Stimulated activated CD4-positive, alpha-beta T cell treated with anti-CD3 and anti-CD28 coated beads, Interleukin-12 subunit alpha, Interleukin-12 subunit beta, amount 100 ng/mL, for 24 hours (primary cell): ENCODE data around the gene GLE1.
A peak's percentile ranks its signal among the peaks of the same experiment; 100 is the strongest.

ENCODE experiments used
- DNase-seq, 2 experiments: peaks; one replicate each; pipeline ENCODE4 v3.0.0-alpha.2; 2020; ENCODE audit warnings: low read depth in 2 of 2

GLE1 gene

DNA sequence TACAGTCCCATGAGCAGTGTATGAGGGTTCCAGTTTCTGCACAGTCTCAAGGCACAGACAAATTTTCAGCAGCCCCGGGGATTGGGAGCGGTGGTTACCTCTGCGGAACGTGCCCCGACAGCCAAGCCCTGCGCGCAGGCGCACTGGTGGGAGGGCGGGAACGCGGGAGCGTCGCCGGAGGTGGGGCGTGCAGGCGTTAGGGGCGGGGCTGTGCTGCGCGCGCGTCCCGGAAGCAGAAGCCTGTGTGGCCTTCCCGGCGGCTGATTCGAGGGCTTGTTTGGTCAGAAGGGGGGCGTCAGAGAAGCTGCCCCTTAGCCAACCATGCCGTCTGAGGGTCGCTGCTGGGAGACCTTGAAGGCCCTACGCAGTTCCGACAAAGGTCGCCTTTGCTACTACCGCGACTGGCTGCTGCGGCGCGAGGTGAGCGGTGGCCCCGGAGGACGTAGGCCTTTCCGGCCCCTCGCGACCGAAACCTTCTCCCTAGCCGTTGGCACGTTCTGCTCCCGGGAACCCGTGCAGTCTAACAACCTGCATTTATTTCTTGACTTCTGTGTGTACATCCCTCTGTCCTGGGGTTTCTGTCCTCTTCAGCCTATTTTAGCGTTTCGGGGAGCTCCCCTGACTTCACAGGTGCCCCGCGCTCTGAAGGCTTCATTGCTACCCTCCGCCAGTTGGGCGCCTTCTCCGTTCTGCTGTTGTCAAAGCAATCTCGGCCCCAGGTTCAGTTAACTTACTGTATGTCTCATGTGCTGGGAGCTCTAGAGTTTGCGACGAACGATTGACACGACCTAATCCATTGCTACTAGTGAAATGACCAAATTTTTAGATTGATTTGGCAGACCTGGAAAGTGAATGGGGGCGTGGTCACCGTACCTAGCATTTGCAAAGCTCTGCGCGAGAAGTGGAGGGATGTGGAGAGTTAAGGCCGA lies at the start of gene GLE1:
GLE1 (plus strand) TSS at position 235 of the 929 bp plus-strand sequence; CDS start at position 322, 87 bp downstream.
- peak; percentile 90 to 96 for DNase-seq

- no peak for DNase-seq
These were observed 49.5 kb upstream of the GLE1 start for GRCh38 chr9:128454991-128455390.

DNA sequence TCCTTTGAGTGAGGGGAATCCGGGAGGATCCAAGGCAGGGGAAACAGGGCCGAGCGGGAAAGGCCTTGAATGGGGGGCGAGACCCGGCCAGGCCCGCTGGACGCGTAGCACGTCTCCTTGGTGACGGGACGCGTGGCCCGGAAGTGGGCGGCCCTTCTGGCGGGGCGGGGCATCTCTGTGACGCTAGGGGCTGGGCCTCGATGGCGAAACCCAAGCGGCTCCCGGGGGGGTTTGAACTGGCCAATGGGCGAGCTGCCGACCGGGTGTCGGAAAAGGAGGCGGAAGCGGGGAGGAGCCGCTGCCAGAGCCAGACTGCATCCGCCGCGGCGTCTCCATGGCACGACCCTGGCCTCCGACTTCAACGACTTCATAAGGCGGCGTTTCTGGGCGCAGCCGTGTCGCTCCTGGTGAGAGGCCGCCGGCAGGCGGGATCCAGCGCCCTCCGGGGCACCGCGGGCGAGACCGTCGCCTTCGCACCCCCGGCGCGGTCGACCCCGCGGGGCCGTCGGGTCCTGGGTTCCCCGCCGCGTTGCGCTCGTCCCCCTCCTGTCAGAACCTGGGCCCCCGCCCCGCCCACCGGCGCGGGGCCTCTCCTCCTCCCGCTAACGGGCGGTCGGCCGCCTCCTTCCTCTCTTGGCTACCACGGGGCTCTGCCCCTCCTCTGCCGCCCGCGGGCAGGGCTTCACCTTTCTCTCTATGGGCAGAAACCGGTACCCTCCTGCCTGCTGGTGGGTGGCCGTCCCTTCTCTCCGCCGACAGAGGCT lies 48.5 kb upstream of the GLE1 start, which contains the start of gene ODF2:
ODF2 (plus strand) TSS at position 158 of the 764 bp plus-strand sequence; CDS start at position 244, 86 bp downstream.
- peak; percentile 96 to 98 for DNase-seq

- peak; percentile 29 to 72 for DNase-seq
These were observed 47.9 kb upstream of the GLE1 start for GRCh38 chr9:128456613-128457061.

DNA sequence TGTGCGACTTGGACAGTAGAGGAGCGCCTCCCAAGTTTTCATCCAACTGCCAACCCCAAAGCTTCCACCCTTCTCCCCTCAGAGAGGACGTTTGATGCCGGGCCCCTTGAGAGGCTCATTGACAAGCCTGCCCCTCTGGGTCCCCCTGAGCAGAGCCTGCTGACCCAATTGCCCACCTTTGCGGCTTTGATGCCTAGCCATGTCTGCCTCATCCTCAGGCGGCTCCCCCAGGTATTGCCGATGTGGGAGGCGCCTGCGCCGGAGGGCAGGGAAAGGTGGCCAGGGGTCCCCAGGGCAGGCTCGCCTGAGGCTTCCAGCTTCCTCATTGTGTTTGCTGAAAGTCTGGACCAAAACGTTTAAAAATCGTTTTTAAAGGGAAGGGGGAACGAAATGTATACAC lies 47.3 kb upstream of the GLE1 start:
- no peak for DNase-seq

DNA sequence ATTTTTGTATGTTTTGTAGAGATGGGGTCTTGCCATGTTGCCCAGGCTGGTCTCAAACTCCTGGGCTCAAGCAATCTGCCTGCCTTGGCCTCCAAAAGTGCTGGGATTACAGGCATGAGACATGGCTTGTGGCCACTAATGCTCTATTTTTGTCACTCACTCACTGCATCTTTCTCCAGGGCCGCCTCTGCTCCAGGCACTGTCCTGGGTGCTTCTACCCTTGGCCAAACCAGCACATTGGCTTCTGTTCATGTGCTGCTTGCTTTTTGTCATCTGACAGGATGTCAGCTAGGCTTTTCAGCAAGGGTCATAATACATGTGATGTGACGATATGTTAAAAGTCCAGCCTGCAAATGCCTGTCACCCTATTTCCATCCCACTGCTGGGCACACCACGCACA lies 45.5 kb upstream of the GLE1 start:
- no peak for DNase-seq

DNA sequence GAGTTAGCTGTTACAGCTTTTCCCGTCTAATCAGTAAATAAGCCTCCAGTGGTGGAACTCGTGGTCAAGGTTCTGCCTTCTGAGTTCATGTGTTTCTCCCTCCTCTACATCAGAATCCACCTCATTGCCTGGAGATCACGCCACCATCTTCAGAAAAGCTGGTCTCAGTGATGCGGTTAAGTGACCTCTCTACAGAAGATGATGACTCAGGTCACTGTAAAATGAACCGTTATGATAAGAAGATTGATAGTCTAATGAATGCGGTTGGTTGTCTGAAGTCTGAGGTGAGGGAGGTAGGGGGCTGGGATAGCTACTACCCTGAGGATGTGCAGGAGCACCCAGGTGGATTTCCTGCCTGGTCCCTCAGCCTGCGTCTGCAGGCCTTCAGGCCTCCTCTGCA lies 35.4 kb upstream of the GLE1 start:
- DNase-seq = no peak

- no peak for DNase-seq
These were observed 34.0 kb upstream of the GLE1 start for GRCh38 chr9:128470560-128470959.

DNA sequence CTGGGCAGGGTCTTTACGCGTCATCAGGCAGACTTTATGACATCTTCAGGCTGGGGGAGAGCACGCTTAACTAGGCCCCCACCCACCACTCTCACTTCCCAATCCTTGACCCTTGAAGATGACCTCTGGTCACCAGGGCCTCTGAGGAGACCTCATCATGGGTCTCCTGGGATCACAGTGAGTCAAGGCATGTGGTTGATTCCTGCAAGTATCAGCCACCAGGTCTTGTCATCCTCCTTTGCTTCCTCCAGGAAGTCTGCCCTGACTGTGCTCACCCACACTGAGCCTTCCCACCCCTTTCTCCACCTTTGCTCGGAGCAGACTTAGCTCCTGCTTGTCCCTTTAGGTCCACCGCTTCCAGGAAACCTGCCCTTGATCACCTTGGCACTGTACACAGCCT lies 31.4 kb upstream of the GLE1 start:
- no peak for DNase-seq

DNA sequence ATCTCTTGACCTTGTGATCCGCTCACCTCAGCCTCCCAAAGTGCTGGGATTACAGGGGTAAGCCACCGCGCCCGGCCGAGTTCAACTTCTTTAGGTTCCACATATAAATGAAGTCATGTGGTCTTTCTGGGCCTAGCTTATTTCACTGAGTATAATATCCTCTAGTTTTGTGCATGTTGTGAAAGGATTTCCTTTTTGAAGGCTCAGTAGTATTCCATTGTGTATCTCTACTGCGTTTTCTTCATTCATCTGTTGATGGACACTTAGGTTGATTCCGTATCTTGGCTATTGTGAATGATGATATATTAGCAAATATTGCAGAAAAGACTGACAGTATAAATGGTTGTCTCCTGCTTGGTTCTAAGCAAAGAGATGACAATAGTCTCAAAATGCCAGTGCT lies 28.7 kb upstream of the GLE1 start:
- DNase-seq = no peak

GRCh38 chr9:128479262-128479661 lies 25.3 kb upstream of the GLE1 start:
- no peak for DNase-seq

DNA sequence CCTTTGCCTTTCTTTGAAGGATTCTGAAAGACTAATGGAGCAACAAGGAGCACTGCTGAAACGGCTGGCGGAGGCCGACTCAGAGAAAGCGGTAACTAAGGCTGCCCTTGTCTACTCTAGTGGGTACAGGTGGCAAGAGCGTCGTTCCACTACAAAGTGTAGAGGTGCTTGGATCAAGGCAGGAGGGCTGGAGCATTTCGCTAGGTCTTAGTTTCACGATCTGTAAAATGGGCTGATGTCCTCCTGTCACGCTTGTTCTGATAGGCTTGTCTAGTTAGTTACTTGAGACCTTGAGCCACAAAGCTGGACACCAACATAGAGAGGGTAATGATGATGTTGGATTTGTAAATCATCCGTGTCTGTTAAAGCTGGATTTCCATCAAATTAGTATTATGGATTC lies 23.0 kb upstream of the GLE1 start:
- DNase-seq = no peak

GRCh38 chr9:128482186-128482585 lies 22.3 kb upstream of the GLE1 start:
- no peak for DNase-seq

DNA sequence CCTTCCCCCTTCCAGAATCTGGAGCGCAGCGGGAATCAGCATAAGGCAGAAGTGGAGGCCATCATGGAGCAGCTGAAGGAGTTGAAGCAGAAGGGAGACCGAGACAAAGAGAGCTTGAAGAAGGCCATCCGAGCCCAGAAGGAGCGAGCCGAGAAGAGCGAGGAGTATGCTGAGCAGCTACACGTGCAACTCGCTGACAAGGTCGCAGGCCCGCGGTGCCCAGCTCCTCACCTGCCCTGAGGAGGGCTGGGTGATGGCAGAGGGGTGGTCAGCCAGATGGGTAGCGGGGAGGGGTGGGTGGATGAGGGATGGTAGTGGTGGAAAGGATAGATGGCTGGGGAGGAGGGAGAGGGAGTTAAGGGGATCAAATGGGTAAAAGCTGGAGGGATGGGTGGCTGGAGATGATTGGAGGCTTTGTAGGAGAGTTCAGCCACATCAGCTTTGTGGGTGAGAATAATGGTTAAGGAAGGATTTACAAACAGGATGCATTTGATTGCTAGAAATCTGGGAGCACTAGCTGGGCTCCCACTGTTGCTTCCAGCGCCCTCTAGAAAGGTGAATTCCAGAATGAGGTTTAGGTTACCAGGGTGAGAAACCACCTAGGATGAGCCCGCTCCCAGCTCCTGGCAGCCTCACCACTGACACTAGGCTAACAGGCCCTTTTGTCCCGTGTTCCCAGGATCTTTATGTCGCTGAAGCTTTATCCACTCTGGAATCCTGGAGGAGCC lies 19.7 kb upstream of the GLE1 start:
- no peak for DNase-seq

GRCh38 chr9:128485414-128485855 lies 19.1 kb upstream of the GLE1 start:
- DNase-seq = no peak

GRCh38 chr9:128486201-128486600 lies 18.3 kb upstream of the GLE1 start:
- DNase-seq = no peak

GRCh38 chr9:128493424-128493823 lies 11.1 kb upstream of the GLE1 start:
- no peak for DNase-seq

GRCh38 chr9:128494108-128494745 lies 10.3 kb upstream of the GLE1 start:
- no peak for DNase-seq

- DNase-seq = no peak
These were observed 9.8 kb upstream of the GLE1 start for GRCh38 chr9:128494746-128495129.

DNA sequence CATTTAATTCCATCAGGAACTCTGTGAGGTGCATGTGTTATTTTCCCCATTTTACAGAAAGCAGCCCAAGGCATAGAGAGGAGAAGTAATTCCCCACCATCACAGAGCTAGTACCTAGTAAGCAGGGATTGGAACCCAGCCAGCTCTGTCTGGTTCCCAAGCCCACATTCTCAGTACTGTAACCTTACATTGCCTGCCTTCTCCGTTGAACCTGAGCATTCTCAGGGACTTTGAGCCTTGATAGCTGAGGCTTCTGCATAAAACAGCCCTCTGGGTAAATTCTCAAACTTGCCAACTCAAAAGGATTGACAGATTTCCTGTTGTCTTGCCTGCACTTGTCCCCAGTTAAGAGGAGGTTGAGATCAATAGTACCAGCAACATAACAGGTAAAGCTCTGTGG lies 9.2 kb upstream of the GLE1 start:
- DNase-seq = no peak

DNA sequence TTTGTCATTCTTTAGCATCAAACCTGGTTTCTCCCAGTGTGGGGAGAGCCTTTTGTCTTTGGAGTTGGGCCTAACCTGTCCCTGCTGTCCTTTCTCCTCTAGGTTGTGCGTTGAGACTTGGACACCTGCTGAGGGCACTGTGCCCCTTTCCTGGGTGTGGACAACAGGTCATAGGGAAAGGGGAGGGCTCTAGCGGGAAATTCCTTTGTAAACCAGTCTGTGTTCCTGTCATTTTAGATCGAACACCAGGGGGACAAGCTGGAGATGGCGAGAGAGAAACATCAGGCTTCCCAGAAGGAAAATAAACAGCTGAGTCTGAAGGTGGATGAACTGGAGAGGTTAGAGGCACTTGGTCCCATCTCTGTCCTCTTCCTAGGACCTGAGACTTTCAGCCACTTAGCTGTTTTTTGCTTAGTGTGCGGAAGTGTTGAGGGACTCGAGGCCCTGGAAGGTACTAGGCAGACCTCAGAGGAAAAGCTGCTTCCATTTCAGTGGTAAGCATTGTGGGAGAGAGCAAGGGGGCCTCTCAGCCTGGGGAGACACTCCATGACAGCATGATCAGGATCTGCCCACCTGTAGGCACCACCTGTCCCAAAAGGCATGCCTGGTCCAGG lies 8.6 kb upstream of the GLE1 start:
- no peak for DNase-seq
